ENCODE results near the gene GTF3C4. TPM values are rescaled to one million over a fixed set of nuclear protein-coding genes. Genes with fewer than 3 reads are reported as not detected.

Gene GTF3C4
- total and polyA plus RNA-seq, 2 of the 8 experiments (the other 6 are each of a cell fraction or from before 2014, with no cell fraction given): 6.8 to 39.2 TPM

- ChIA-PET POLR2A (ENCODE audit: partially characterized antibody) (interaction anchor here (0.8 kb wide), 1 partner anchor 29 kb away, joined by 3 read pairs; no protein-coding TSS in a partner anchor), CTCF (ENCODE audit: partially characterized antibody) (interaction anchor here (0.6 to 0.8 kb wide), 2 partner anchors 69 to 72 kb away, joined by 3 to 4 read pairs; no protein-coding TSS in a partner anchor)
- no peak overlapping the region for H2BK20ac ChIP-seq (ENCODE audit: low read length)
- no peak overlapping the region for H2AK5ac ChIP-seq (ENCODE audit: low read depth, low read length)
- no peak overlapping the region for H3K27ac ChIP-seq (ENCODE audit: low read depth, low read length)
- no peak overlapping the region for H3K4me3 ChIP-seq (ENCODE audit: extremely low read depth in 1 of 4, insufficient read depth in 2 of 4, low read depth in 3 of 4, low read length in 4 of 4)
- FAIRE-seq (no peak), DNase-seq (ENCODE audit: low read depth in 1 of 2, low spot score in 2 of 2) (no peak)
- no peak overlapping the region for H3K56ac ChIP-seq (replicated peaks; ENCODE audit: insufficient read length, low read depth, low read length)
- no peak overlapping the region for H3K4me2 ChIP-seq (ENCODE audit: insufficient read depth in 1 of 2, low read depth in 2 of 2, low read length in 2 of 2)
- no peak overlapping the region for H2BK15ac ChIP-seq (ENCODE audit: low read length)
- no peaks in the 10 kb centered on the region for H3K79me1 ChIP-seq (ENCODE audit: low read depth, low read length)
- H4K91ac ChIP-seq (replicated peaks; ENCODE audit: insufficient read length, low read length): no peak overlapping the region
- no peaks in the 10 kb centered on the region for H4K20me1 ChIP-seq (replicated peaks in 1 of 2; ENCODE audit: control insufficient read depth in 1 of 2, insufficient read depth in 2 of 2, low read length in 2 of 2)
- no peaks in the 10 kb centered on the region for H3K79me2 ChIP-seq (ENCODE audit: control insufficient read depth in 1 of 2, insufficient read depth in 2 of 2, low read length in 2 of 2)
- no peaks in the 10 kb centered on the region for H3K27me3 ChIP-seq (replicated peaks in 1 of 4; ENCODE audit: control insufficient read depth in 3 of 4, extremely low read depth in 1 of 4, insufficient read depth in 3 of 4, low read length in 3 of 4)
- WGBS, 2 experiments (ENCODE audit: extremely low coverage in 1 of 2, insufficient coverage in 1 of 2, insufficient read length in 1 of 2, insufficient replicate concordance in 2 of 2, low coverage in 1 of 2, low lambda C conversion rate in 2 of 2, missing lambda C conversion rate in 1 of 2): 88% methylated on average over 1 of the region's 1 CpG; no CpG with 5 or more reads in 1 of the 2 experiments
- H2BK12ac ChIP-seq (ENCODE audit: low read depth, low read length): no peak overlapping the region
- H3K4me1 ChIP-seq (replicated peaks in 1 of 4; ENCODE audit: control insufficient read depth in 3 of 4, insufficient read depth in 4 of 4, low read length in 3 of 4): no peaks in the 10 kb centered on the region
- no peak overlapping the region for H3K23ac ChIP-seq (ENCODE audit: insufficient read length)
- H2AFZ ChIP-seq (ENCODE audit: low read length): no peak overlapping the region
- no peak overlapping the region for H3K14ac ChIP-seq (ENCODE audit: insufficient read length)
- no peak overlapping the region for H3K9ac ChIP-seq (replicated peaks in 1 of 4; ENCODE audit: extremely low read depth in 1 of 4, low read depth in 3 of 4, low read length in 3 of 4)
- H2BK5ac ChIP-seq (ENCODE audit: low read depth, low read length): no peak overlapping the region
- H3K23me2 ChIP-seq (ENCODE audit: low read depth, low read length): no peaks in the 10 kb centered on the region
- H4K5ac ChIP-seq (ENCODE audit: insufficient read length, low read depth, low read length): no peak overlapping the region
- no peak overlapping the region for H2BK120ac ChIP-seq (replicated peaks; ENCODE audit: low read depth, low read length)
- H3K18ac ChIP-seq (ENCODE audit: extremely low read depth, low read length): no peak overlapping the region
- H3K9me3 ChIP-seq (ENCODE audit: insufficient read depth in 2 of 2, low read depth in 1 of 2, low read length in 1 of 2): peaks cover 18 to 44% of the 10 kb centered on the region in 2 experiments
- H3K36me3 ChIP-seq (ENCODE audit: control insufficient read depth in 2 of 4, insufficient read depth in 4 of 4, low read length in 3 of 4): no peaks in the 10 kb centered on the region
- no peak overlapping the region for H4K8ac ChIP-seq (ENCODE audit: extremely low read depth, insufficient read depth, low read length)
- no peak overlapping the region for H3K4ac ChIP-seq (replicated peaks; ENCODE audit: insufficient read length, low read depth, low read length)
- TF ChIP-seq SIN3A (conservative IDR thresholded peaks at IDR 0.05 in 1 of 2, IDR thresholded peaks at IDR 0.05 in 1 of 2; ENCODE audit: low read depth in 1 of 2, low read length in 2 of 2): no peak
- no peak for TF ChIP-seq SIRT6 (IDR thresholded peaks at IDR 0.05; ENCODE audit: low read length)
- TF ChIP-seq POLR2A (IDR thresholded peaks at IDR 0.05; ENCODE audit: control extremely low read depth in 1 of 2, low read depth in 2 of 2, low read length in 2 of 2): no peak
- no peak for TF ChIP-seq MAFK (IDR thresholded peaks at IDR 0.05; ENCODE audit: low read depth, low read length)
- TF ChIP-seq TCF12 (IDR thresholded peaks at IDR 0.05; ENCODE audit: low read depth, low read length): no peak
- no peak for TF ChIP-seq EGR1 (IDR thresholded peaks at IDR 0.05; ENCODE audit: borderline replicate concordance, low read depth, low read length)
- no peak for TF ChIP-seq PHF8 (conservative IDR thresholded peaks at IDR 0.05; ENCODE audit: low read depth, low read length)
- TF ChIP-seq MAX (IDR thresholded peaks at IDR 0.05): no peak
- TF ChIP-seq HDAC6 (IDR thresholded peaks at IDR 0.05; ENCODE audit: low read depth, low read length): no peak
These were observed 29.7 kb downstream of the GTF3C4 start for GRCh38 chr9:132699956-132700355.

All from H1 (cell line).